HG03097 (cell line): ENCODE data around the gene CLRN3.

ENCODE experiments used
- ATAC-seq: cut with Tn5 transposase; IDR thresholded peaks from one replicate; pipeline ENCODE4 v1.9.1; 2021; ENCODE audit not compliant: unreplicated experiment, low FRiP score

The CLRN3 gene

GRCh38 chr10:127877116-127877515 is 15.6 kb downstream of the CLRN3 start:
- no peak for ATAC-seq

GRCh38 chr10:127875916-127876315 is 16.8 kb downstream of the CLRN3 start:
- ATAC-seq: no peak

GRCh38 chr10:127875449-127875765 is 17.3 kb downstream of the CLRN3 start:
- no peak for ATAC-seq

GRCh38 chr10:127874671-127875448 is 17.9 kb downstream of the CLRN3 start:
- no peak for ATAC-seq

GRCh38 chr10:127873901-127874470 is 18.8 kb downstream of the CLRN3 start:
- no peak for ATAC-seq

- no peak for ATAC-seq
Observed at GRCh38 chr10:127872871-127873600, 19.7 kb downstream of the CLRN3 start.

- ATAC-seq: no peak
Observed at GRCh38 chr10:127872011-127872761, 20.6 kb downstream of the CLRN3 start.

GRCh38 chr10:127871631-127872010 is 21.1 kb downstream of the CLRN3 start:
- no peak for ATAC-seq

GRCh38 chr10:127869329-127869728 is 23.4 kb downstream of the CLRN3 start:
- ATAC-seq: no peak

GRCh38 chr10:127867805-127868204 is 24.9 kb downstream of the CLRN3 start:
- no peak for ATAC-seq

- no peak for ATAC-seq
Observed at GRCh38 chr10:127866276-127867013, 26.3 kb downstream of the CLRN3 start.

GRCh38 chr10:127863231-127863825 is 29.4 kb downstream of the CLRN3 start:
- no peak for ATAC-seq

GRCh38 chr10:127860592-127860991 is 32.1 kb downstream of the CLRN3 start:
- no peak for ATAC-seq

GRCh38 chr10:127855976-127856375 is 36.8 kb downstream of the CLRN3 start:
- ATAC-seq: no peak

GRCh38 chr10:127855591-127855881 is 37.2 kb downstream of the CLRN3 start:
- no peak for ATAC-seq

- ATAC-seq: peak; percentile 57
Observed at GRCh38 chr10:127854769-127855590, 37.8 kb downstream of the CLRN3 start.

GRCh38 chr10:127853868-127854768 is 38.6 kb downstream of the CLRN3 start:
- ATAC-seq: peak; percentile 57

GRCh38 chr10:127852456-127852855 is 40.3 kb downstream of the CLRN3 start:
- no peak for ATAC-seq
